Ovary (tissue), 9 donors: ENCODE measurements around the gene REL. TPM values are rescaled to one million over a fixed set of nuclear protein-coding genes. Genes with fewer than 3 reads are reported as not detected.
"Not testable (repeated sequence)": the region's sequence is repeated elsewhere in the genome, so short reads cannot be mapped to it uniquely, and the experiment has no call there.

Source experiments
- DNase-seq, 5 donors: peaks; one replicate each; pipeline ENCODE4 v3.0.0-alpha.2; 2019 to 2020
- H3K27ac ChIP-seq, 2 donors: fragments of 200-600 bp; one replicate each; pipeline versions ENCODE4 v1.5.1 to v1.8.0; 2019 to 2022
- H3K27me3 ChIP-seq: fragments of 200-600 bp; one replicate; pipeline ENCODE4 v1.8.0; 2022
- H3K36me3 ChIP-seq: fragments of 200-600 bp; sonication (generic); one replicate; pipeline ENCODE4 v1.5.1; 2019
- H3K4me1 ChIP-seq: one replicate; pipeline ENCODE4 v1.8.1; 2013; ENCODE audit warnings: mild to moderate bottlenecking, moderate library complexity; ENCODE audit not compliant: insufficient read depth
- H3K4me3 ChIP-seq: fragments of 200-600 bp; sonication (generic); one replicate; pipeline ENCODE4 v1.5.1; 2017
- H3K9me3 ChIP-seq, 2 donors: fragments of 200-600 bp in 1 of 2; sonication (generic) in 1 of 2; one replicate each; pipeline versions ENCODE4 v1.5.1 to v1.8.1; 2013 to 2019; ENCODE audit warnings: mild to moderate bottlenecking in 1 of 2, moderate library complexity in 1 of 2
- EP300 ChIP-seq: sonication (generic); formaldehyde crosslinking; IDR thresholded peaks from one replicate; pipeline ENCODE4 v1.6.1; 2017; ENCODE audit warnings: antibody characterized with exemption
- POLR2A ChIP-seq: fragments of 450-650 bp; IDR thresholded peaks from one replicate; pipeline ENCODE4 v1.6.1; 2017; ENCODE audit warnings: antibody characterized with exemption, mild to moderate bottlenecking, moderate library complexity
- WGBS, 3 donors: extraction: QIAGEN DNeasy Blood & Tissue Kit in 1 of 3; methylation state at CpG; one replicate each; pipeline versions ENCODE4 v1.1.5 to v1.1.7; 2013 to 2017; 5-methylcytosine and 5-hydroxymethylcytosine counted together
- intact Hi-C, 4 donors: fragments of 100-400 bp; cut with DNase I; formaldehyde crosslinking; loops; one replicate each; pipeline versions ENCODE4 v1.11.0 to v1.15.1; 2022 to 2023
- polyA plus RNA-seq, 2 donors: library from polyadenylated mRNA; stranded (reverse); fragments of 200-250 nt in 1 of 2; fragments of 350-450 nt in 1 of 2; fragmentation: Illumina TruSeq in 1 of 2; extraction: RNeasy Lipid Tissue Mini Kit (QIAGEN cat#74804) in 1 of 2; gene quantifications; one replicate each; pipeline ENCODE4 v1.2.3, GENCODE V29; 2013 to 2014
- total RNA-seq, 7 donors: library from RNA; depleted of rRNA in 2 of 7; stranded (reverse); fragments of >200 nt in 2 of 7; fragmentation: NEBNext Ultra II Directional in 3 of 7; extraction: Animal tissue kit (Norgen Biotek cat#: 25700) in 3 of 7; gene quantifications; one replicate each; pipeline versions ENCODE4 v1.1.0 to v1.2.4, GENCODE V29; 2016 to 2023
- TF ChIP-seq, protein P1 (sequence below), 3 donors: fragments of 450-650 bp in 2 of 3; fragments of 200-600 bp in 1 of 3; IDR thresholded peaks; one replicate each; pipeline versions ENCODE4 v1.5.1 to v1.8.0; 2016 to 2022; ENCODE audit warnings: antibody characterized with exemption in 3 of 3, mild to moderate bottlenecking in 1 of 3
- donor health status: DM: no; HTN: no; CAD: no; lungs with moderate emphysema.
- donor health status: DM: no; HTN: no; CAD: no.
- donor health status: Bipolar disorder and iron deficiency.
- donor health status: DM: yes; HTN: yes; CAD: no.
- donor health status: DM: no; HTN: no; CAD: no.
- donor health status: DM: yes; HTN: yes; CAD: no.

The REL gene
- total and polyA plus RNA-seq, 9 donors, result 3.8 to 45.1 (median 18.6) TPM

DNA sequence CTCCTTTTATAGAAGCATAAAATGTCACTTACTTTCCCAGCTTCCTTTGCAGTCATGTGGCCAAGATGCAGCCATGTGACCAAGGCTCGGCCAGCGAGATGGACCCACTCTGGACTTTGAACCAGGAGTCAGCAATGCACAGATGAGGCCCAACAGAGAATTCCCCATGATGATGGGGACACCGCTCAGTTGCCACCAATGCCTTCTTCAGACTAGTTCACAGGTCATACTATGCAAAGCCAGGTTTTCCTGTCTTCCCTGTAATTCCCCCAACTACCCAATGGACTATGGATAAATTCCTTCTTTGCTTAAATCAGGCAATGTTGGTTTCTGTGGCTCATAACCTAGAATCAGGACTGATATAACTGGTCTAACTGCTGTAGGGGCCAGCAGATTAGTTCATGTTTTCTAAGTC is 22.5 kb upstream of the REL start:
- WGBS, 3 donors, result 93 to 98% (median 96%) methylated on average over 3 of the region's 3 CpGs
- intact Hi-C loops, result no loop called here
- no peaks in the 10 kb centered on the region for H3K9me3 ChIP-seq
- no peak overlapping the region for H3K4me3 ChIP-seq
- no peaks in the 10 kb centered on the region for H3K36me3 ChIP-seq
- no peaks in the 10 kb centered on the region for H3K4me1 ChIP-seq
- no peak for DNase-seq
- H3K27me3 ChIP-seq, result no peaks in the 10 kb centered on the region
- H3K27ac ChIP-seq, result no peak overlapping the region
- TF ChIP-seq EP300 (no peak), POLR2A (no peak)
- TF ChIP-seq, protein P1, sequence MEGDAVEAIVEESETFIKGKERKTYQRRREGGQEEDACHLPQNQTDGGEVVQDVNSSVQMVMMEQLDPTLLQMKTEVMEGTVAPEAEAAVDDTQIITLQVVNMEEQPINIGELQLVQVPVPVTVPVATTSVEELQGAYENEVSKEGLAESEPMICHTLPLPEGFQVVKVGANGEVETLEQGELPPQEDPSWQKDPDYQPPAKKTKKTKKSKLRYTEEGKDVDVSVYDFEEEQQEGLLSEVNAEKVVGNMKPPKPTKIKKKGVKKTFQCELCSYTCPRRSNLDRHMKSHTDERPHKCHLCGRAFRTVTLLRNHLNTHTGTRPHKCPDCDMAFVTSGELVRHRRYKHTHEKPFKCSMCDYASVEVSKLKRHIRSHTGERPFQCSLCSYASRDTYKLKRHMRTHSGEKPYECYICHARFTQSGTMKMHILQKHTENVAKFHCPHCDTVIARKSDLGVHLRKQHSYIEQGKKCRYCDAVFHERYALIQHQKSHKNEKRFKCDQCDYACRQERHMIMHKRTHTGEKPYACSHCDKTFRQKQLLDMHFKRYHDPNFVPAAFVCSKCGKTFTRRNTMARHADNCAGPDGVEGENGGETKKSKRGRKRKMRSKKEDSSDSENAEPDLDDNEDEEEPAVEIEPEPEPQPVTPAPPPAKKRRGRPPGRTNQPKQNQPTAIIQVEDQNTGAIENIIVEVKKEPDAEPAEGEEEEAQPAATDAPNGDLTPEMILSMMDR (IDR thresholded peaks at IDR 0.05), result no peak

DNA sequence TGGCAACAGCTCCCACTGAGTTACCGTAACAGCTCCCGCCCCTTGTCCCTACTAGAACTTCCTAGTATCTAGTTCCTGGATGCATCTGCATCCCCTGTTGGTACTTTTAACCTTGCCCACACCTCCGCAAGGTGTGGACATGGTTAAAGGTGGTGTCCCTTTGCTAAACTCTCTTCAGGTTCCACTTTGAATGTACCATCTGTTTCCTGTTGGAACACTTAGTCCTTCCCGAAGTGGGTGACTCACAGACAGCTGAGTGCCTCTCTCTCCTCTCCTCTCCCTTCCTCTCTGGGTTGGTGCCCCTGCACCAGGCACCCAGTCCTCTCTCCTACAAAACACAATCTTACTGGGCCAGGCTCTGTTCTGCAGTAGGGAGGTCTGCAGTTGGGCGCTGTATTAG is 19.6 kb upstream of the REL start:
- Histone ChIP-seq H3K9me3 (no peaks in the 10 kb centered on the region), H3K27me3 (no peaks in the 10 kb centered on the region), H3K27ac (no peak overlapping the region), H3K36me3 (no peaks in the 10 kb centered on the region), H3K4me1 (no peaks in the 10 kb centered on the region), H3K4me3 (no peak overlapping the region)
- TF ChIP-seq, protein P1 (IDR thresholded peaks at IDR 0.05), result no peak
- TF ChIP-seq POLR2A, result no peak
- intact Hi-C loops, result no loop called here
- DNase-seq, result no peak
- 87 to 94% (median 87%) methylated on average over 5 of the region's 5 CpGs for WGBS, 3 donors

DNA sequence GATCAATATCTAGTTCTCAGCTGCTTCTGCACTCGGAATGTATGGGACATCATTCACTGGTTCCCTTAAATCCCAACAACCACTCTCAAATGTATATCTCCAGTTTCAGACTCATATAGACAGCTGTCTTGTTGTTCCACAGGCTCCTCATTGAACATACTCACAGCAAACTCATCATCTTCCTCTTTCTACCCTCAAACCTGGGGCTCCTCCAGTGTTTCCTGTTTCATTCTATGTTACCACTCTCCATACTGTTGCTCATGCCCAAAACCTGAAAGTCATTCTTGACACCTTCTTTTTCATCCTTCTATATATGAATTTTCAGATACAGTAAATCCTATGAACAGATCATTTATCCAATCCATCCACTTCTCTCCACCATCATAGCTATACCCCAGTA is 18.7 kb upstream of the REL start:
- Histone ChIP-seq H3K4me3 (no peak overlapping the region), H3K27ac (no peak overlapping the region), H3K27me3 (no peaks in the 10 kb centered on the region), H3K36me3 (no peaks in the 10 kb centered on the region), H3K9me3 (no peaks in the 10 kb centered on the region), H3K4me1 (no peaks in the 10 kb centered on the region)
- TF ChIP-seq EP300 (no peak), POLR2A (no peak)
- TF ChIP-seq, protein P1 (IDR thresholded peaks at IDR 0.05), result no peak
- intact Hi-C loops, result no loop called here
- DNase-seq, result no peak
- 85 to 95% (median 93%) methylated on average over 1 of the region's 1 CpG for WGBS, 3 donors

DNA sequence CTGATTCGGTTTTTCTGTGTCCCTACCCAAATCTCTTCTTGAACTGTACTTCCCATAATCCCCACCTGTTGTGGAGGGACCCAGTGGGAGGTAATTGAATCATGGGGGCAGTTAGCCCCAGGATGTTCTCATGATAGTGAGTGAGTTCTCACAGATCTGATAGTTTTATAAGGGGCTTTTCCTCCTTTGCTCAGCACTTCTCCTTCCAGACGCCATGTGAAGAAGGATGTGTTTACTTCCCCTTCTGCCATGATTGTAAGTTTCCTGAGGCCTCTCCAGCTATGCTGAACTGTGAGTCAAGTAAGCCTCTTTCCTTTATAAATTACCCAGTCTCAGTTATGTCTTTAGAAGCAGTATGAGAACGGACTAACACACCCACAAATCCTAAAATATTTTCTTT is 16.0 kb upstream of the REL start:
- 73 to 91% (median 86%) methylated on average over 3 of the region's 3 CpGs for WGBS, 3 donors
- H3K27ac ChIP-seq, DNase-seq, H3K4me3 ChIP-seq, intact Hi-C loops, H3K27me3 ChIP-seq, H3K36me3 ChIP-seq, H3K4me1 ChIP-seq, H3K9me3 ChIP-seq: not testable (repeated sequence)

DNA sequence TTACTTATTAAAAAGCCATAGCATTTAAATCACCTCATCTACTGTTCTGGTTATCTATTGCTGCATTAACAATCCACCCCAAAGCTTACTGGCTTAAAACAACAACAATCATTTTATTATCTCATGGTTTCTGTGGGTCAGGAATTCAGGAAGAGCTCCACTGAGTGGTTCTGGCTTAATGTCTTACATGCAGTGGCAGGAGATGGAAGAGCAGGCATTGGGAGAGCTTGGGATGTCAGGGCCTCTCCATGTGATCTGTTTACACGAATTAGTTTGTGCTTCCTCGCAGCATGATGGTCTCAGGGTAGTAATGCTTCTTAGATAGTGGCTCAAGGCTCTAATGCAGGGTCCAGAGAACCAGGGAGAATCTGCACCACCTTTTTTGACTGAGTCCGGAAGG is 14.4 kb upstream of the REL start:
- intact Hi-C loops, result no loop called here
- TF ChIP-seq, protein P1 (IDR thresholded peaks at IDR 0.05), result no peak
- TF ChIP-seq EP300, result no peak
- TF ChIP-seq POLR2A, result no peak
- Histone ChIP-seq H3K27me3 (no peaks in the 10 kb centered on the region), H3K27ac (no peak overlapping the region), H3K9me3 (no peaks in the 10 kb centered on the region), H3K4me3 (no peak overlapping the region), H3K36me3 (no peaks in the 10 kb centered on the region), H3K4me1 (no peaks in the 10 kb centered on the region)
- no peak for DNase-seq
- 72 to 92% (median 80%) methylated on average over 3 of the region's 3 CpGs for WGBS, 3 donors
